AG08395 (cell line): ENCODE data around the gene TFR2.
A peak's percentile ranks its signal among the peaks of the same experiment; 100 is the strongest.
"Not testable (repeated sequence)": the region's sequence is repeated elsewhere in the genome, so short reads cannot be mapped to it uniquely, and the experiment has no call there.

Experiments used
- DNase-seq: peaks from one replicate; pipeline ENCODE4 v3.0.0; 2012; ENCODE audit warnings: mixed read lengths, low spot score

TFR2 gene

GRCh38 chr7:100678291-100678984 lies 37.1 kb upstream of the TFR2 start:
- no peak for DNase-seq

DNA sequence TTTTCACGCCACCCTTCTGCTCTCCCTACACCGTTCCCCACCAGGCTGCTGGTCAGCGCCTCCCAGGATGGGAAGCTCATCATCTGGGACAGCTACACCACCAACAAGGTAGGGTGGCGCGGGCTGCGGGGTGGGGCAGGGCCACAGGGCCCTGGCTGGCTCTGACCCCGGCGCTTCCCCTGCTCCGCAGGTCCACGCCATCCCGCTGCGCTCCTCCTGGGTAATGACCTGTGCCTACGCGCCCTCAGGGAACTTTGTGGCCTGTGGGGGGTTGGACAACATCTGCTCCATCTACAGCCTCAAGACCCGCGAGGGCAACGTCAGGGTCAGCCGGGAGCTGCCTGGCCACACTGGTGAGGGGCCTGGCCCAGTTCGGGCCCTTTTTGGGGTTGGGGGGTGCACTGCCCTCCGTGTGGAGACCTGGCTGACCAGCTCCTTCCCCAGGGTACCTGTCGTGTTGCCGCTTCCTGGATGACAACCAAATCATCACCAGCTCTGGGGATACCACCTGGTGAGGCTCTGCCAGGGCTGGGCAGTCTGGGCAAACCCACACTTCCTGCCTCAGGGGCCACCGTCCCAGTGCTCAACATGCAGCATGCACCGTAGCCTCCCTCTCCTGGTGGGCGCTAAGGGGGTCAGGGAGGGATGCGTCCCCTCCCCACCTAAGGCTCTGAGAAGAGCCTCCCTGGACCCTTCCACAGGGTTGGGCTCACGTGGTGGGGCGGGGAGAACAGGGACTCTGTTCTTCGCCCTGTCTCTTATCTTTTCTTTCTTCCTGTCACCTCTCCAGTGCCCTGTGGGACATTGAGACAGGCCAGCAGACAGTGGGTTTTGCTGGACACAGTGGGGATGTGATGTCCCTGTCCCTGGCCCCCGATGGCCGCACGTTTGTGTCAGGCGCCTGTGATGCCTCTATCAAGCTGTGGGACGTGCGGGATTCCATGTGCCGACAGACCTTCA lies 36.2 kb upstream of the TFR2 start:
- no peak for DNase-seq

- DNase-seq = no peak
Observed at GRCh38 chr7:100676501-100677306, 35.4 kb upstream of the TFR2 start.

DNA sequence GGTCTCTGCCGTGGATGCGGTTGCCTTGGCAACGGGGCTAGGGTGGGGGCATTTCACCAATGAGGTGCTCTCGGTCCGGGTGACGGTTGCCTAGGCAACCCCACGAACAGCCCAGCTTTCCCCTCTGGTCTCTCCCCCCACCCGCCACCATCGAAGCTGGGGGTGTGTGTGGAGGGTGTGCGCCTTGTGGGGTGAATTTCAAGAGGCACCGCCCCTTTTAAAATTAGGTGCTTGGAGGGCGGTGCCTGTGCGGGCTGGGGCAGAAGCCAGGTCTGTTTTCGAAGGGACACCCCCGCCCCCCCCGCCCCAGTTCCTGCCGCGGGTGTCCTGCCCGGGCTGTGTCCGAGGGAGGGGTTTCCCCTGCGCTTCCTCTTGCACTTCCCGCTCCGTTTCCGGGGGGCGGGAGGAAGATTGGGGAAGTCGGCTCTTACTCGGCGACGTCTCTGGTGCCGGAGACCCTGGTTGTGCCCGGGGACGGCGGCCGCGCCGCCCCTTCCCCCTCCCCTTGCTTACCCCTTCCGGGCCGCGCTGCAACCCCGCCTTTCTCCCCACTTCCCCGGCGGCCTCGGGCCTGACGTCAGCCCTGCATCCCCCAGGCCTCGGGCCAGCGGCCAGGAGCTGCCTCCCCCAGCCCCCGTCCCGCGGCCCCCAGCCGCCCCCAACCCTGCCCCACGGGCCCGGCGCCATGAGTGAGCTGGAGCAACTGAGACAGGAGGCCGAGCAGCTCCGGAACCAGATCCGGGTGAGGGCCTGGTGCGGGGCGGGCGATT lies 34.4 kb upstream of the TFR2 start:
- DNase-seq = peak; percentile 59

DNA sequence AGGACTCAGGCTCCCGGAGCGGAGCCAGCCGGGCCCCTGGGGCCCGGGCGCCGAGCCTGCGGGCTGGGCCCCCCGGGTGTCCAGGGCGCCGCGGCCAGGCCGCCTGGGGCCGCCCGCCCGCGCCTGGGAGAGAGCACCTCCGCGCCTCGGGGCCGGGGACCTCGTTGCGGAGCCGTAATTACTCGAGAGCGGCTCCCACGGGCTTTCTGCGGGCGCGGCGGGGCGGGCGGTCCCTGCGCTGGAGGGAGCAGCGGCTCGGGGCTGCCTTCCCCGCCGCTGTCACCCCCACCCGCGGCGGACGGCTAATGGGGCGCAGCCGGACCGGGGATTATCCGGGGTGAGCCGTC lies 33.7 kb upstream of the TFR2 start:
- DNase-seq = no peak

GRCh38 chr7:100674411-100675104 lies 33.2 kb upstream of the TFR2 start:
- DNase-seq = no peak

DNA sequence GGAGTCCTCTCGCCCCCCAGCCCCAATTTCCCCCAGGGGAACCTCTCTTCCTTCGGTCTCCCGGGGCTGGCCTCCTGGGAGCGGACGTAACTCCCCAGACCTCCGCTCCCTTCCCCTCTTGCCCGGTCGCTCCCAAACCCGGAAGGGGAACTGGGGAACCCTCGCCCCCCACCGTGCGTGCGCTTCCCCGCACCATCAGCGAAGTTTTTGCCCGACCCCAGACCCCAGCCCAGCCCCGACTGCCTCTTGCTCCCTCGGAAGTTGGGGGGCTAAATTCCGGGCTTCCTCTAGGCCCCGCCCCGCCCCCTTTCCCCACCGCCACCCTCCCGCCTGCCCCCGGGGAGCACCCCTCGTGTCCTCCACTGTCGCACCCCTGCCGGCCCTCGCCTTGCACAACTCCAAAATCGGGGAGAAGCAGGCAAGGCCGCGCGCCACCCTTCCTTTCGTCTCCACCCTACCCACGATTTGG lies 32.6 kb upstream of the TFR2 start:
- DNase-seq = no peak

DNA sequence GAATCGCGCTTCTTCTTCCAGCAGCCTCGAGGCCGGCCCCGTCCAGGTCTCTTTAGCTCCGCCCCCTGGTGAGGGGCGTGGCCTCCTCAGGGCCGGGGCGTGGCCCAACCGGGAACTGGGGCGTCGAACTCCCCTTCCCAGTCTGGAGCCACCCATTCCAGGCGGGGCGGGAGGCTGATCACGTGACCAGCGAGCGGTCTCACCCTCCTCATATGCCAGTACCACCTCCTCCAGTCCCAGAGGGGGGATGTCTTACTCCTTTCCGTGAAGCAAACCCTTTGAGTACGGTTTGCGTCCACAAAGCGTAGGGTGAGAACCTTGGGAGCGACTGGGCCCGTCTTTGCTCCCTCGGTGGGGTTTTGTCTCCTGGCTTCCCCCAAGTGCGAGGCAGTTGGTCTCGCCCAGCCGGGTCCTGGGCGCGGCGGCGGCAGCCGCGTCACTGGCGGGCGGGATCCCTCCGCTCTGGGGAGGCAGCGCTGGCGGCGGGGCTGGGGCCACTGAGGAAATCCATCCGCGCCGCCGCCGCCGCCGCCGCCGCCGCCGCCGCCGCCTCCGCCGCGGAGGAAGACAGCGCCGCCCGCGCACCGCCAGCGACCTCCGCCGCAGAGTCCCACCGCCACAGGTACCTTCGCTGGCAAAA lies 32.1 kb upstream of the TFR2 start, which contains the start of gene GNB2:
Gene GNB2, plus strand, starts transcription at position 439 of the 640 bp plus-strand sequence. CDS start 2,526 bp downstream, outside the sequence.
- DNase-seq = peak; percentile 99

DNA sequence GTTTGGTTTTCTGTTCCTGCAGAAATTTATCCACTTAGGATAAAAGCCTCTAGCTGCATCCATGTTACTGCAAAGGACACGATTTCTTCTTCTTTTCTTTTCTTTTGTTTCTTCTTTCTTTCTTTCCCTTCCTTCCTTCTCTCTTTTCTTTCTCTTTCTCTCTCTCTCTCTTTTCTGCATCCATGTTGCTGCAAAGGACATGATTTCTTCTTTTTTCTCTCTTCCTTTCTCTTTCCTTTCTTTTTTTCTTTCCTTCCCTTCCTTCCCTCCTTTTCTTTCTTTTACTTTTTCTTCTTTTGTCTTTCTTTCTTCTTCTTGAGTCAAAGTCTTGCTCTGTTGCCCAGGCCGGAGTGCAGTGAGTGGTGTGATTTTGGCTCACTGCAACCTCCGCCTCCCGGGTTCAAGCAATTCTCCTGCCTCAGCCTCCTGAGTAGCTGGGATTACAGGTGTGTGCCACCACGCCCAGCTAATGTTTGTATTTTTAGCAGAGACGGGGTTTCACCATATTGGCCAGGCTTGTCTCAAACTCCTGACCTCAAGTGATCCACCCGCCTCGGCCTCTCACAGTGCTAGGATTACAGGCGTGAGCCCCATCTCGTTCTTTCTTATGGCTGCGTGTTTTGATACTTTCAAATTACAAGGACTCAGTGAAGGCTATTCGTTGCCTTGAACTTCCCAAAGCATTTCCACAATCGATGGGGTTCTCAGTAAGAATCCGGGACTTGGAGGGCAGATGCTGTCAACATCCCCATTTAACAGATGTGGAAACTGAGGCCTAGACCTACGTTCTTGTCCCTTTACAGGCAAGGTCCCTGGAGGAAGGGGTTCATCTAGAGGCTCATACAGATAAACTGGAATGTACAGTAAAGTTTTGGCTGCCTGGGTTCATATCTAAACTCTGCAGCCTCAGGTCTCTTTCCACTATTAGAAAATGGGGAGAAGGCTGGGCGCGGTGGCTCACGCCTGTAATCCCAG lies 30.3 kb upstream of the TFR2 start:
- DNase-seq = no peak

GRCh38 chr7:100670074-100670473 lies 28.7 kb upstream of the TFR2 start:
- no peak for DNase-seq

DNA sequence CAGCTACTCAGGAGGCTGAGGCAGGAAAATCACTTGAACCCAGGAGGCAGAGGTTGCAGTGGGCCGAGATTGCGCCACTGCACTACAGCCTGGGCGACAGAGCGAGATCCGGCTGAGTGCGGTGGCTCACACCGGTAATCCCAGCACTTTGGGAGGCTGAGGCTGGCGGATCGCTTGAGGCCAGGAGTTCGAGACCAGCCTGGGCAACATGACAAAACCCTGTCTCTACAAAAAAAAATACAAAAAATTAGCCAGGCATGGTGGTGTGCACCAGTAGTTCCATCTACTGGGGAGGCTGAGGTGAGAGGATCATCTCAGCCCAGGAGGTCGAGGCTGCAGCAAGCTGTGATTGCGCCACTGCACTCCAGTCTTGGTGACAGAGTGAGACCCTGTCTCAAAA lies 27.8 kb upstream of the TFR2 start:
- not testable (repeated sequence) for DNase-seq

GRCh38 chr7:100668069-100668449 lies 26.7 kb upstream of the TFR2 start:
- no peak for DNase-seq

- DNase-seq = no peak
Observed at GRCh38 chr7:100667331-100668068, 26.1 kb upstream of the TFR2 start.

GRCh38 chr7:100665168-100665726 lies 23.9 kb upstream of the TFR2 start:
- no peak for DNase-seq

- not testable (repeated sequence) for DNase-seq
Observed at GRCh38 chr7:100662194-100662776, 20.9 kb upstream of the TFR2 start.

GRCh38 chr7:100655908-100656674 lies 14.7 kb upstream of the TFR2 start, which contains the start of gene ACTL6B:
Gene ACTL6B, minus strand, starts transcription at chr7:100656448. Its CDS starts 94 bp downstream, at chr7:100656354.
- peak; percentile 92 for DNase-seq
